ENCODE measurements around the gene CELF3.

Gene CELF3

DNA sequence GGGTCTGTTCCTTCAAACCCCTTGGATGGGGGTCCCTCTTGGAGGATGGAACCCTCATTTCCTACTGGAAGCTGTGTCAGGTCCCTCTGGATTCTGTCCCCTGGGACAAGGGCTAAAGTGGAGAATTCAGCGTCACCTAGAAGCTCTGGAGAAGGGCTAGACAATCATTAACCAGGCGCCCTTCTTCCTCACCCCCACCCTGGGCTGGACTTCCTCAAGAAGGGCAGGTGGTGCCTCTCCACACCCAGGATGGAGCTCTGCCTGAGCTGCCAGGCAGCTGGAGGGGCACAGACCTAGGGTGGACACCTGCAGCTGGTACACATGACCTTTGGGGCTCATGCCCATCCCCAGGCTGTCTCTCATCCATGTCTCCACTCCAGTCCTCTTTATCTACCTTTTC lies 3.6 kb downstream of the CELF3 start:
- Histone ChIP-seq H3K9me3 (ENCODE audit: insufficient read depth, low read length, severe bottlenecking) (no peaks in the 10 kb centered on the region), H3K4me1 (ENCODE audit: insufficient read depth, low read length) (no peaks in the 10 kb centered on the region), H3K27ac (ENCODE audit: low read length) (no peak overlapping the region), H3K9ac (ENCODE audit: low read depth, low read length) (no peak overlapping the region), H2AFZ (ENCODE audit: low read depth, low read length) (no peak overlapping the region), H3K4me3 (ENCODE audit: low read depth in 1 of 2, low read length in 2 of 2) (no peak overlapping the region), H4K20me1 (ENCODE audit: insufficient read depth, low read length) (no peaks in the 10 kb centered on the region), H3K4me2 (ENCODE audit: insufficient read depth, low read length) (no peak overlapping the region), H3K79me2 (ENCODE audit: insufficient read depth, low read length) (no peaks in the 10 kb centered on the region), H3K36me3 (ENCODE audit: insufficient read depth, low read length) (no peaks in the 10 kb centered on the region), H3K27me3 (ENCODE audit: insufficient read depth, low read length, poor library complexity) (peaks cover 11% of the 10 kb centered on the region)
- ATAC-seq (ENCODE audit: insufficient read depth, low read depth) (no peak), DNase-seq (no peak)
- TF ChIP-seq, protein P1, sequence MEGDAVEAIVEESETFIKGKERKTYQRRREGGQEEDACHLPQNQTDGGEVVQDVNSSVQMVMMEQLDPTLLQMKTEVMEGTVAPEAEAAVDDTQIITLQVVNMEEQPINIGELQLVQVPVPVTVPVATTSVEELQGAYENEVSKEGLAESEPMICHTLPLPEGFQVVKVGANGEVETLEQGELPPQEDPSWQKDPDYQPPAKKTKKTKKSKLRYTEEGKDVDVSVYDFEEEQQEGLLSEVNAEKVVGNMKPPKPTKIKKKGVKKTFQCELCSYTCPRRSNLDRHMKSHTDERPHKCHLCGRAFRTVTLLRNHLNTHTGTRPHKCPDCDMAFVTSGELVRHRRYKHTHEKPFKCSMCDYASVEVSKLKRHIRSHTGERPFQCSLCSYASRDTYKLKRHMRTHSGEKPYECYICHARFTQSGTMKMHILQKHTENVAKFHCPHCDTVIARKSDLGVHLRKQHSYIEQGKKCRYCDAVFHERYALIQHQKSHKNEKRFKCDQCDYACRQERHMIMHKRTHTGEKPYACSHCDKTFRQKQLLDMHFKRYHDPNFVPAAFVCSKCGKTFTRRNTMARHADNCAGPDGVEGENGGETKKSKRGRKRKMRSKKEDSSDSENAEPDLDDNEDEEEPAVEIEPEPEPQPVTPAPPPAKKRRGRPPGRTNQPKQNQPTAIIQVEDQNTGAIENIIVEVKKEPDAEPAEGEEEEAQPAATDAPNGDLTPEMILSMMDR (IDR thresholded peaks at IDR 0.05; ENCODE audit: borderline replicate concordance, extremely low read depth, low read length, poor library complexity, severe bottlenecking) = no peak
- no peak for TF ChIP-seq EZH2 (IDR thresholded peaks at IDR 0.05; ENCODE audit: borderline replicate concordance, low read depth, low read length, severe bottlenecking)

DNA sequence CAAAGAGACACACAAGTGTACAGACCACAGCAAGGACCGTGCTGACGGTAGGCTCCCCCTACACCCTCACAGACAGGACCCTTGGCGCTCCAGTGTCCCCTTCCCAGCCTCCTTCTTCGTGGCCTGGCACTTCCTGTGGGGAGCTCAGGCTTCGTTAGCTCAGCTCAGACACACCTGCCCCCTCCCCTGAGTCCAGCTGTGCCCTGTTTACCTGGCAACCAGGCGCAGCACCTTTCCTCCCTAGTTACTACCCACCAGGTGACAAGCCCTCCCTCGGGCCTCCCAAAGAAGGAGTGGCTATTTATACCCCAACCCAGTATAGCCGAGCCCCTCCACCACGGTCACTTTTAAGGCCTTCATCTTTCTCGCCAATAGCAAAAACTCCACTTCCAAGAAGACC lies 4.7 kb downstream of the CELF3 start:
- H3K9ac ChIP-seq (ENCODE audit: low read depth, low read length) = no peak overlapping the region
- no peak for TF ChIP-seq EZH2 (IDR thresholded peaks at IDR 0.05; ENCODE audit: borderline replicate concordance, low read depth, low read length, severe bottlenecking)
- TF ChIP-seq, protein P1 (IDR thresholded peaks at IDR 0.05; ENCODE audit: borderline replicate concordance, extremely low read depth, low read length, poor library complexity, severe bottlenecking) = no peak
- H3K4me2 ChIP-seq (ENCODE audit: insufficient read depth, low read length) = no peak overlapping the region
- DNase-seq (no peak), ATAC-seq (ENCODE audit: insufficient read depth, low read depth) (no peak)
- H3K27me3 ChIP-seq (ENCODE audit: insufficient read depth, low read length, poor library complexity) = peaks cover 11% of the 10 kb centered on the region
- H3K79me2 ChIP-seq (ENCODE audit: insufficient read depth, low read length) = no peaks in the 10 kb centered on the region
- 0 out of 2 replicates have a peak, but pooled peaks cover 3% of the 10 kb centered on the region for H4K20me1 ChIP-seq (ENCODE audit: insufficient read depth, low read length)
- no peak overlapping the region for H3K4me3 ChIP-seq (ENCODE audit: low read depth in 1 of 2, low read length in 2 of 2)
- H3K4me1 ChIP-seq (ENCODE audit: insufficient read depth, low read length) = no peaks in the 10 kb centered on the region
- no peaks in the 10 kb centered on the region for H3K9me3 ChIP-seq (ENCODE audit: insufficient read depth, low read length, severe bottlenecking)
- no peak overlapping the region for H2AFZ ChIP-seq (ENCODE audit: low read depth, low read length)
- H3K36me3 ChIP-seq (ENCODE audit: insufficient read depth, low read length) = no peaks in the 10 kb centered on the region
- H3K27ac ChIP-seq (ENCODE audit: low read length) = no peak overlapping the region

DNA sequence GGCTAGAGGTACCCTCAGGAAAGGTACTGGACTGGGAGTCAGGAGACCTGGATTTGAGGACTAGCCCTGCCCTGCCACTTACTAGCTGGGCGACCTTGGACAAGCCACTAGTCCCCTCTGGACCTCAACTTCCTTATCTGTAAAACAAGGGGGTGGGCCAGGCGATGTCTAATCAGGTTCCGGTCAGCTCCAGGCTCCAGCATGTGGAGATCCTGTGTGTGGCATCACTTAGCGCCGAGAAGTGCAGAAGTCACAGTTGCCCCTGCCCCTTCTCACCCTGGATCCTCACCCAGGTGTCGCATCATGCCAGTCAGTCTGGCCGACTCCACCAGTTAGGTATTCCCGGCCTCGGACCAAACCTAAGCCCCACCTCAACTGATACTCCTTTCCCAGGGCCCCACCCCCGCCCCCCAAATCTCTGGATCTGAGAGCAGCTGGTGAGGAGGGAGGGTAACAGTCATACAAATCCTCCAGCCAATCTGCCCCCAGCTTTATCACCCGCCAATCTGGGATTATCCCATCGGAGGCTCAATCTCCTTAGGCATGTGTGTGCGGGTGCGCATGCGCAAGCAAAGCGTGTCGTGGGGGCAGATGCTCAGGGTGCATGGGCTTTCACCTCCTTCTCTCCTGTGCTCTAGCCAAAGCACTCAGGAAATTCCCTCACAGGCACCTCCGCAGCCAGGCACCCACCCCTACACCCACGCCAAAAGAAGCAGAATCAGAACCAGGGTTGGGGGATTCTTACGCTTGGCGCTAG lies 5.4 kb downstream of the CELF3 start:
- Histone ChIP-seq H3K27ac (ENCODE audit: low read length) (no peak overlapping the region), H3K79me2 (ENCODE audit: insufficient read depth, low read length) (no peaks in the 10 kb centered on the region), H3K4me1 (ENCODE audit: insufficient read depth, low read length) (no peaks in the 10 kb centered on the region), H3K4me3 (ENCODE audit: low read depth in 1 of 2, low read length in 2 of 2) (no peak overlapping the region), H3K4me2 (ENCODE audit: insufficient read depth, low read length) (no peak overlapping the region), H3K9ac (ENCODE audit: low read depth, low read length) (no peak overlapping the region), H4K20me1 (ENCODE audit: insufficient read depth, low read length) (0 out of 2 replicates have a peak, but pooled peaks cover 3% of the 10 kb centered on the region), H2AFZ (ENCODE audit: low read depth, low read length) (no peak overlapping the region), H3K27me3 (ENCODE audit: insufficient read depth, low read length, poor library complexity) (peaks cover 11% of the 10 kb centered on the region), H3K9me3 (ENCODE audit: insufficient read depth, low read length, severe bottlenecking) (no peaks in the 10 kb centered on the region), H3K36me3 (ENCODE audit: insufficient read depth, low read length) (no peaks in the 10 kb centered on the region)
- TF ChIP-seq EZH2 (IDR thresholded peaks at IDR 0.05; ENCODE audit: borderline replicate concordance, low read depth, low read length, severe bottlenecking) = no peak
- TF ChIP-seq, protein P1 (IDR thresholded peaks at IDR 0.05; ENCODE audit: borderline replicate concordance, extremely low read depth, low read length, poor library complexity, severe bottlenecking) = no peak
- DNase-seq (no peak), ATAC-seq (ENCODE audit: insufficient read depth, low read depth) (no peak)
